Psoas muscle (tissue), 8 donors: Measurements from ENCODE around the gene CEP19. TPM values are rescaled to one million over a fixed set of nuclear protein-coding genes. Genes with fewer than 3 reads are reported as not detected.

Experiments used
- ATAC-seq, 4 donors: fragments of 200-7000 bp; cut with Tn5 transposase; one replicate each; pipeline ENCODE4 v1.9.1; 2020; ENCODE audit warnings: moderate library complexity in 3 of 4, mild to moderate bottlenecking in 2 of 4
- DNase-seq, 2 donors: peaks; one replicate each; pipeline ENCODE4 v3.0.0-alpha.2; 2020
- H3K27ac ChIP-seq: fragments of 200-600 bp; one replicate; pipeline ENCODE4 v1.8.0; 2022
- H3K27me3 ChIP-seq, 3 donors: fragments of 200-600 bp in 1 of 3; one replicate each; pipeline versions ENCODE4 v1.6.1 to v1.8.0; 2013 to 2022; ENCODE audit warnings: low read length in 2 of 3, mild to moderate bottlenecking in 2 of 3, moderate library complexity in 1 of 3; ENCODE audit not compliant: insufficient read depth in 3 of 3
- H3K36me3 ChIP-seq, 2 donors: fragments of 200-600 bp in 1 of 2; one replicate each; pipeline versions ENCODE4 v1.6.1 to v1.8.0; 2013 to 2022; ENCODE audit warnings: low read depth in 1 of 2, mild to moderate bottlenecking in 1 of 2, moderate library complexity in 1 of 2; ENCODE audit not compliant: insufficient read depth in 1 of 2
- H3K4me1 ChIP-seq: fragments of 200-600 bp; one replicate; pipeline ENCODE4 v1.8.0; 2022
- H3K4me3 ChIP-seq: fragments of 200-600 bp; one replicate; pipeline ENCODE4 v1.8.0; 2022; ENCODE audit warnings: mild to moderate bottlenecking
- H3K9me3 ChIP-seq: fragments of 200-600 bp; one replicate; pipeline ENCODE4 v1.8.0; 2022
- CTCF ChIP-seq: fragments of 200-600 bp; IDR thresholded peaks from one replicate; pipeline ENCODE4 v1.8.0; 2022; ENCODE audit warnings: antibody characterized with exemption
- WGBS, 3 donors: extraction: QIAGEN DNeasy Blood & Tissue Kit; methylation state at CpG; one replicate each; pipeline versions ENCODE4 v1.1.6 to v1.1.7; 2013; 5-methylcytosine and 5-hydroxymethylcytosine counted together
- intact Hi-C, 2 donors: fragments of 100-400 bp; cut with DNase I; formaldehyde crosslinking; loops; one replicate each; pipeline versions ENCODE4 v1.11.0 to v1.14.2; 2022
- long read RNA-seq, 2 donors: library from polyadenylated mRNA; unstranded; transcript quantifications; one replicate each; pipeline ENCODE4 v2.0.0, GENCODE V29; 2021
- polyA plus RNA-seq, 3 donors: library from polyadenylated mRNA; stranded (reverse); fragments of 200-250 nt; gene quantifications; one replicate each; pipeline ENCODE4 v1.2.3, GENCODE V29; 2013
- total RNA-seq, 4 donors: library from RNA; stranded (reverse); fragmentation: NEBNext Ultra II Directional in 2 of 4; extraction: Animal tissue kit (Norgen Biotek cat#: 25700) in 2 of 4; gene quantifications; one replicate each; pipeline versions ENCODE4 v1.2.1 to v1.2.4, GENCODE V29; 2021 to 2023
- donor health status: healthy with polysubstance abuse.
- donor health status: DM: no; HTN: no; CAD: no; lungs with moderate emphysema.
- donor health status: Bipolar disorder and iron deficiency.
- donor health status: healthy.
- donor health status: DM: yes; HTN: yes; CAD: no.
- donor health status: DM: no; HTN: no; CAD: no.
- donor health status: DM: no; HTN: no; CAD: no.
- donor health status: DM: yes; HTN: yes; CAD: no.

The CEP19 gene
- total RNA-seq (under 1 TPM; 0.30 to 0.97 (median 0.63) TPM), polyA plus RNA-seq (1 to 10 TPM in 2 of 3 donors, under 1 TPM in 1; 0.60 to 6.2 (median 1.1) TPM)
- long read RNA-seq, donor 1, partial matches to known transcripts = 0 of 2 reads
- long read RNA-seq, donor 1, other reads (novel, unspliced or antisense) = 1 of 2 reads
- long read RNA-seq, donor 2 = 0 reads

- intact Hi-C loops = no loop called here
- Histone ChIP-seq H3K4me3 (peak within 1 kb of the TSS; percentile 94), H3K27ac (peak within 1 kb of the TSS; percentile 93), H3K36me3 (peaks cover 0 to 3% of the 10 kb centered on the region in 2 donors), H3K27me3 (no peaks in the 10 kb centered on the region), H3K9me3 (no peaks in the 10 kb centered on the region), H3K4me1 (peaks cover 16% of the 10 kb centered on the region)
- DNase-seq = peak; percentile 85 to 92
- peak; percentile 8 for TF ChIP-seq CTCF
- ATAC-seq = peak; percentile 98 to 99 (median 98)
- whole genome bisulfite sequencing, 3 donors = 0 to 1% (median 0%) methylated on average over 25 to 68 of the region's 68 CpGs
Observed at GRCh38 chr3:196711838-196712513, at the start of gene CEP19, which contains the start of gene PIGX. Gene CEP19 (minus strand): TSS chr3:196712250. CDS start chr3:196708657, 3,593 bp downstream. Gene PIGX (plus strand): TSS chr3:196712377.

- no peak for TF ChIP-seq CTCF
- intact Hi-C loops = no loop called here
- WGBS, 3 donors = 82 to 89% (median 84%) methylated on average over 9 of the region's 9 CpGs
- Histone ChIP-seq H3K27ac (peak overlapping the region; percentile 38), H3K36me3 (no peaks in the 10 kb centered on the region), H3K27me3 (no peaks in the 10 kb centered on the region), H3K9me3 (peaks cover 8% of the 10 kb centered on the region), H3K4me1 (peaks cover 13% of the 10 kb centered on the region), H3K4me3 (no peak overlapping the region)
- DNase-seq (no peak), ATAC-seq (peak; percentile 89 to 94 (median 92))
Observed at GRCh38 chr3:196757876-196758739, 46.1 kb upstream of the CEP19 start.

GRCh38 chr3:196756732-196757131, 44.7 kb upstream of the CEP19 start:
- peaks cover 13% of the 10 kb centered on the region for H3K4me1 ChIP-seq
- no peaks in the 10 kb centered on the region for H3K36me3 ChIP-seq
- ATAC-seq (no peak), DNase-seq (no peak)
- H3K9me3 ChIP-seq = peaks cover 8% of the 10 kb centered on the region
- H3K27me3 ChIP-seq = no peaks in the 10 kb centered on the region
- no peak for TF ChIP-seq CTCF
- no peak overlapping the region for H3K4me3 ChIP-seq
- 74 to 98% (median 85%) methylated on average over 4 of the region's 4 CpGs for WGBS, 3 donors
- no peak overlapping the region for H3K27ac ChIP-seq
- intact Hi-C loops = no loop called here

- no peak overlapping the region for H3K4me3 ChIP-seq
- 77 to 80% (median 78%) methylated on average over 9 of the region's 9 CpGs for WGBS, 3 donors
- H3K27ac ChIP-seq = no peak overlapping the region
- ATAC-seq = no peak
- DNase-seq = no peak
- intact Hi-C loops = no loop called here
- H3K27me3 ChIP-seq = no peaks in the 10 kb centered on the region
- peaks cover 0 to 13% of the 10 kb centered on the region in 2 donors for H3K36me3 ChIP-seq
- peaks cover 8% of the 10 kb centered on the region for H3K9me3 ChIP-seq
- peaks cover 13% of the 10 kb centered on the region for H3K4me1 ChIP-seq
- TF ChIP-seq CTCF = no peak
Observed at GRCh38 chr3:196754091-196754981, 42.3 kb upstream of the CEP19 start.
